GM18505 (cell line): ENCODE results near the gene SPNS1.
"Not testable (repeated sequence)": the region's sequence is repeated elsewhere in the genome, so short reads cannot be mapped to it uniquely, and the experiment has no call there.

Experiments
- ATAC-seq: cut with Tn5 transposase; IDR thresholded peaks from one replicate; pipeline ENCODE4 v1.9.1; 2021; ENCODE audit not compliant: unreplicated experiment
- POLR2A ChIP-seq: IDR thresholded peaks from 4 replicates; pipeline ENCODE4 v1.6.1; 2011; ENCODE audit warnings: borderline replicate concordance; ENCODE audit not compliant: insufficient read depth, insufficient read length; ENCODE audit errors: extremely low read depth

The SPNS1 gene

DNA sequence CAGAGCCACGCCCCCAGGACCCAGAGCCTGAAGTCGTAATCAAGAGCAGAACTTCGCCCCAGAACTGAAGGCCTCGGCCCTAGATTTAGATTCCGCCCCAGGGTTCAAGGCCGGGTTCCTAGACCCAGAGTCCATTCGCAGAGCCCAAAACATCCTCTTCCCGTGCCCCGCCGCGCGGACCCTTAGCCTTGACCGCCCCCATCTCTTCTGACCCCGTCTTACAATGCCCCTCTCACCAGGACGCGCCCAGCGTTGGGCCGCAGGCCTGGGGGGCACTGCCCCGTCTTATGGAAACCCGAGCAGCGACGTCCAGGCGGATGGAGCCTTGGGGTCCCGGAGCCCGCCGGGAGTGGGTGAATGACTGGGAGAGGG lies 37.8 kb upstream of the SPNS1 start:
- no peak for ATAC-seq
- no peak for TF ChIP-seq POLR2A

GRCh38 chr16:28937222-28937876 lies 37.2 kb upstream of the SPNS1 start:
- no peak for TF ChIP-seq POLR2A
- no peak for ATAC-seq

GRCh38 chr16:28938721-28939120 lies 35.9 kb upstream of the SPNS1 start:
- ATAC-seq: no peak
- no peak for TF ChIP-seq POLR2A

- not testable (repeated sequence) for ATAC-seq
Observed at GRCh38 chr16:28939825-28940224, 34.8 kb upstream of the SPNS1 start.

DNA sequence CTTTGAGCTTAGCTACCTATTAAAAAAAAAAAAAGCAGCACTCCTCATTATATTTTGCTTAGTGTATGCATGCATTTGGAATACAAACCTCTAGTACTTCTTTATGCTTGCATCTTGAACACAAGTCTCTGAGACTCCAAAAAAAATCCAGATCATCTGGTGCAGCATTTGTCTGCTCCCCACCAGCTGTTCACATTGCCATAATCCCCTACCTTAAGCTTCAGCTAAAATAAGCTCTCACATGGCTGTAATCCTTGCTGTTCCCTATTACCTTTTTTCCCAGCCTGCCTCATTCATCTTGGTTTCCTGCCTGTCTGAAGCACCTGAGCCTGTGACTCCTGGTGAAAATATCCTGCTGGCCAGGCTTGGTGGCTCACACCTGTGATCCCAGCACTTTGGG lies 31.3 kb upstream of the SPNS1 start:
- no peak for TF ChIP-seq POLR2A
- no peak for ATAC-seq

- no peak for TF ChIP-seq POLR2A
- no peak for ATAC-seq
Observed at GRCh38 chr16:28946681-28947080, 27.9 kb upstream of the SPNS1 start.

DNA sequence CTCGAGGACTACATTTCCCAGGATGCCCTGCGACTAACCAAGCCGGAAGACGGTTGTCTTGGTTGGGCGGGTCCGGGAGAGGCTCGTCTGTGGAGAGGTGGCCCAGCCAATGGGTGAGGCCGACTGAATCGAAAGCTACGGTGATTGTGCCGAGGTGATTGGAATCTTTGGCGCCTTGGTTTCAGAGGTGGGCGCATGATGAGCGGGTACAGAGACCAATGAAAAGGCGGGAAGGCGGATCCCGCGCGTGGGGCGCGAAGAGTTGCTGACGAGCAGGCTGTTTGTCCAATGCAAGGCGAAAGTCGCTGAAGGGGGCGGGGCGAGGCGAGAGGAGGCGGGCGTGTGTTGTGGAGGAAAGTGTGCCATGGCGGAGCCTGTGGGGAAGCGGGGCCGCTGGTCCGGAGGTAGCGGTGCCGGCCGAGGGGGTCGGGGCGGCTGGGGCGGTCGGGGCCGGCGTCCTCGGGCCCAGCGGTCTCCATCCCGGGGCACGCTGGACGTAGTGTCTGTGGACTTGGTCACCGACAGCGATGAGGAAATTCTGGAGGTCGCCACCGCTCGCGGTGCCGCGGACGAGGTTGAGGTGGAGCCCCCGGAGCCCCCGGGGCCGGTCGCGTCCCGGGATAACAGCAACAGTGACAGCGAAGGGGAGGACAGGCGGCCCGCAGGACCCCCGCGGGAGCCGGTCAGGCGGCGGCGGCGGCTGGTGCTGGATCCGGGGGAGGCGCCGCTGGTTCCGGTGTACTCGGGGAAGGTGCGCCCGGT lies 23.7 kb upstream of the SPNS1 start, which contains the start of gene NFATC2IP:
TSS of gene NFATC2IP (plus strand) at position 290 of the 762 bp plus-strand sequence. CDS start at position 365, 75 bp downstream.
- peak; percentile 87 for TF ChIP-seq POLR2A
- ATAC-seq: peak; percentile 91

DNA sequence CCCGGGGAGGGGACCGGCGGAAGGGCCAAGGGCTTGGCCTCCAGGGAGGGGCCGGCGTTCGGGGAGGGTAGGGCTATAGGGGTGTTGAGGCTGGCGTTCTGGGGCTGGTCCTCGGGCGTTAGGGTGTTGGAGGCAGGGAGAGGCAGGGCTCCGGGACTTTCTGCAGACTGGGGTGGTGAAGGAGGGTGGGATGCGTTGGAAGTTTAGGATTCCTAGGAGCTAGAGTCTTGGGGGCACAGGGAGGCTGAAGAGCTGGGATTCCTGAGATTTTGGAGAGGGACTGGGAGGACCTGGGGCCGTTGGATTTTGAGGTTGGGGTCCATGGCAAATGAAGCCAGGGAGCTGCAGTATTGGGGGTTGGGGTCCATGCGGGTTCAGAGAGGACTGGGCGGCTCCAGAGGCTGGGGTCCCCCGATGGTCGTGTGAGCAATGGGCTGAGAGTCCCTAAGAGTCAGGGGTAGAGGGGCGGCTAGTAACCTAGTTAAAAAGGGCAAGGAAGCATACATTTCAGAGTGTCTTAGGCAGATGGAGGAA lies 23.1 kb upstream of the SPNS1 start:
- ATAC-seq: no peak

DNA sequence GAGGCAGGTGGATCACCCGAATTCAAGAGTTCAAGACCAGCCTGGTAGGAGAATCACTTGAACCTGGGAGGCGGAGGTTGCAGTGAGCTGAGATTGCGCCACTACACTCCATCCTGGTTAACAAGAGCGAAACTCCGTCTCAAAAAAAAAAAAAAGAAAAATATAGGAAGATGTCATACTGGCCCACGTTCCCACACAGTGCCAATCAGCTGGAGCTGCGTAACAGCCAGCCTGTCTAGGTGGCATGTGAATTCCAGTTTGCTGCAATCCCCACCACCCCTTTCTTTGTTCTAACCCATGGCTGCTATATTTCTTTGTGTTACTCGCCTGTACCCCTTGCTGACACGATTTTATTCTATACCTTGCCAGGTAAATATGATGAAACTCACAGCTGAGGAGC lies 16.4 kb upstream of the SPNS1 start:
- ATAC-seq: no peak
- no peak for TF ChIP-seq POLR2A

More for the DNA sequence above, 23.1 kb upstream of the SPNS1 start:
- no peak for TF ChIP-seq POLR2A

- no peak for ATAC-seq
- no peak for TF ChIP-seq POLR2A
Observed at GRCh38 chr16:28958836-28959235, 15.7 kb upstream of the SPNS1 start.

DNA sequence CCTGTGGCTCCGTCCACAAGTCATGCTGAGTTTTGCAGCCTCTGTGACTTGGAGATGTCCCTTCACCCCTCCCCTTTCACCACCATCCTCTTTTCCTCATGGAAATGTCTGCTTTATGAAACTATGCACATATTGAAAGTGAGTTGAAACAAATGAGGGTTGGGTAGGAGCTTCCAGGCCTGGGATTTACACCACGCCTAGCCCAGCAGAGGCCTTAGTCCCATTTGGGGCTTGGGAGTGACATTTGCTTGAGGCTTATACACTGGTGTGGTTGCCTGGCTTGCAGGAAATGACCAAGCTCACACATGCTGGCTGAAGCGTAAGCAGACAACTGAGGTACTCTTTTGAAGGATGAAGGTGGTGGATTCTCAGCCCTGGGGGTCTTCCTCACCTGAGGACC lies 10.5 kb upstream of the SPNS1 start:
- ATAC-seq: no peak
- TF ChIP-seq POLR2A: no peak

- no peak for ATAC-seq
- TF ChIP-seq POLR2A: no peak
Observed at GRCh38 chr16:28964496-28964895, 10.1 kb upstream of the SPNS1 start.

GRCh38 chr16:28967156-28967555 lies 7.4 kb upstream of the SPNS1 start:
- no peak for TF ChIP-seq POLR2A
- ATAC-seq: no peak

GRCh38 chr16:28969696-28970095 lies 4.9 kb upstream of the SPNS1 start:
- not testable (repeated sequence) for ATAC-seq
